ENCODE data around the gene P3H2. TPM values are rescaled to one million over a fixed set of nuclear protein-coding genes. Genes with fewer than 3 reads are reported as not detected.

Gene P3H2
- total and polyA plus RNA-seq, 8 donors = 1.4 to 46.1 (median 20.3) TPM

- Histone ChIP-seq H3K27ac (no peak overlapping the region), H3K9me3 (no peaks in the 10 kb centered on the region), H3K4me3 (no peak overlapping the region), H3K4me1 (peaks cover 0 to 3% (median 0%) of the 10 kb centered on the region in 4 donors), H3K36me3 (no peaks in the 10 kb centered on the region), H3K27me3 (no peaks in the 10 kb centered on the region)
- no peak for TF ChIP-seq POLR2A (IDR thresholded peaks at IDR 0.05)
- TF ChIP-seq, protein P1, sequence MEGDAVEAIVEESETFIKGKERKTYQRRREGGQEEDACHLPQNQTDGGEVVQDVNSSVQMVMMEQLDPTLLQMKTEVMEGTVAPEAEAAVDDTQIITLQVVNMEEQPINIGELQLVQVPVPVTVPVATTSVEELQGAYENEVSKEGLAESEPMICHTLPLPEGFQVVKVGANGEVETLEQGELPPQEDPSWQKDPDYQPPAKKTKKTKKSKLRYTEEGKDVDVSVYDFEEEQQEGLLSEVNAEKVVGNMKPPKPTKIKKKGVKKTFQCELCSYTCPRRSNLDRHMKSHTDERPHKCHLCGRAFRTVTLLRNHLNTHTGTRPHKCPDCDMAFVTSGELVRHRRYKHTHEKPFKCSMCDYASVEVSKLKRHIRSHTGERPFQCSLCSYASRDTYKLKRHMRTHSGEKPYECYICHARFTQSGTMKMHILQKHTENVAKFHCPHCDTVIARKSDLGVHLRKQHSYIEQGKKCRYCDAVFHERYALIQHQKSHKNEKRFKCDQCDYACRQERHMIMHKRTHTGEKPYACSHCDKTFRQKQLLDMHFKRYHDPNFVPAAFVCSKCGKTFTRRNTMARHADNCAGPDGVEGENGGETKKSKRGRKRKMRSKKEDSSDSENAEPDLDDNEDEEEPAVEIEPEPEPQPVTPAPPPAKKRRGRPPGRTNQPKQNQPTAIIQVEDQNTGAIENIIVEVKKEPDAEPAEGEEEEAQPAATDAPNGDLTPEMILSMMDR (IDR thresholded peaks at IDR 0.05) = peak in 1 of 7 experiments; percentile 1
- intact Hi-C loops (cut with DNase I; ENCODE audit: low total_unique reads) = loop anchor here (10.0 kb wide), 1 partner anchor 674 kb away; no protein-coding TSS in a partner anchor
- no peak for DNase-seq
Observed at GRCh38 chr3:189948724-189949045, 172.0 kb downstream of the P3H2 start.

- WGBS, 5 donors = 21 to 38% (median 27%) methylated on average over 6 of the region's 6 CpGs
- no peak overlapping the region for H3K27ac ChIP-seq
- intact Hi-C loops (cut with DNase I; ENCODE audit: low total_unique reads) = loop anchor here (10.0 kb wide), 1 partner anchor 673 kb away; no protein-coding TSS in a partner anchor
- peak in 1 of 2 donors; percentile 58 for DNase-seq
- H3K4me1 ChIP-seq = peaks cover 0 to 8% (median 0%) of the 10 kb centered on the region in 4 donors
- H3K36me3 ChIP-seq = no peaks in the 10 kb centered on the region
- no peaks in the 10 kb centered on the region for H3K9me3 ChIP-seq
- no peaks in the 10 kb centered on the region for H3K27me3 ChIP-seq
- H3K4me3 ChIP-seq = no peak overlapping the region
- TF ChIP-seq EP300 (IDR thresholded peaks at IDR 0.05) = no peak
- TF ChIP-seq, protein P1 (IDR thresholded peaks at IDR 0.05) = peak in 4 of 7 experiments; percentile 17 to 60 (median 42)
Observed at GRCh38 chr3:189947948-189948723, 172.6 kb downstream of the P3H2 start.

- Histone ChIP-seq H3K4me1 (peaks cover 0 to 18% (median 0%) of the 10 kb centered on the region in 4 donors), H3K4me3 (no peak overlapping the region), H3K27ac (no peak overlapping the region), H3K27me3 (no peaks in the 10 kb centered on the region), H3K36me3 (no peaks in the 10 kb centered on the region), H3K9me3 (no peaks in the 10 kb centered on the region)
- WGBS, 5 donors = 72 to 77% (median 73%) methylated on average over 4 of the region's 4 CpGs
- DNase-seq = no peak
- intact Hi-C loops (cut with DNase I; ENCODE audit: low total_unique reads) = loop anchor here (10.0 kb wide), 1 partner anchor 672 kb away; no protein-coding TSS in a partner anchor
- TF ChIP-seq EP300 (IDR thresholded peaks at IDR 0.05) (no peak), POLR2A (IDR thresholded peaks at IDR 0.05) (no peak), POLR2AphosphoS5 (IDR thresholded peaks at IDR 0.05) (no peak)
- TF ChIP-seq, protein P1 (IDR thresholded peaks at IDR 0.05) = no peak
Observed at GRCh38 chr3:189947068-189947467, 173.6 kb downstream of the P3H2 start.

- H3K4me1 ChIP-seq = peaks cover 0 to 27% (median 5%) of the 10 kb centered on the region in 4 donors
Observed at GRCh38 chr3:189945935-189946709, 174.6 kb downstream of the P3H2 start.

More at GRCh38 chr3:189945935-189946709, 174.6 kb downstream of the P3H2 start:
- 92 to 97% (median 96%) methylated on average over 6 of the region's 6 CpGs for WGBS, 5 donors
- intact Hi-C loops (cut with DNase I; ENCODE audit: low total_unique reads) = loop anchor here (10.0 kb wide), 1 partner anchor 671 kb away; no protein-coding TSS in a partner anchor
- Histone ChIP-seq H3K36me3 (no peaks in the 10 kb centered on the region), H3K27ac (no peak overlapping the region), H3K4me3 (no peak overlapping the region), H3K27me3 (no peaks in the 10 kb centered on the region), H3K9me3 (no peaks in the 10 kb centered on the region)
- no peak for DNase-seq
- no peak for TF ChIP-seq POLR2A (IDR thresholded peaks at IDR 0.05)
- no peak for TF ChIP-seq EP300 (IDR thresholded peaks at IDR 0.05)
- TF ChIP-seq, protein P1 (IDR thresholded peaks at IDR 0.05) = no peak
- TF ChIP-seq POLR2AphosphoS5 (IDR thresholded peaks at IDR 0.05) = no peak

Data from stomach (tissue), 9 donors.